ENCODE data around the gene FRRS1.

Gene FRRS1

DNA sequence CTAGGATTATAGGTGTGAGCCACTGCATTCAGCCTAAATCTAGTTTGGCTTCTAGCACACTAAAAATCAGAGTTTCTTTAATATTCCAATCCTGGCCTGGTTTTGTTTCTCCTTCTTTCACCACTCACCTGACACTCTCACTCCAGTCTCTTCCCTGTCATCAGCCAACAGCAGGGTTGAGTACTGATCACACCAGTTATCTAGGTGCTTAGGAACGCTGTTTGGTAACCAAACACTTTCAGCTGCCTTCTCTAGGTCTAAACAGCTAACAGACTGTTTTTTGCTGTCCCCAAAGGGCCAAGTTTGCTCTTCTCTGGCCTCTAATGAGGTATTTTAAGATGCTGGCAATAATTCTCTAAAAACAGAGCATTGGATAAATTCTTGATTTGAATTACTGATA lies 17.7 kb upstream of the FRRS1 start:
- H2BK120ac ChIP-seq (ENCODE audit: low read depth, low read length), result no peak overlapping the region
- H3K9ac ChIP-seq (ENCODE audit: low read depth, low read length, poor library complexity), result no peak overlapping the region
- H4K91ac ChIP-seq (ENCODE audit: low read depth, low read length, poor library complexity), result no peak overlapping the region
- H3K4me2 ChIP-seq (ENCODE audit: insufficient read depth, low read length, poor library complexity, severe bottlenecking), result no peak overlapping the region
- H2BK5ac ChIP-seq (ENCODE audit: low read length), result no peak overlapping the region
- no peak overlapping the region for H3K4me3 ChIP-seq (ENCODE audit: low read length in 2 of 2)
- no peak overlapping the region for H3K23ac ChIP-seq (ENCODE audit: low read depth, low read length, poor library complexity)
- no peak overlapping the region for H3K14ac ChIP-seq (ENCODE audit: low read length)
- H3K18ac ChIP-seq (ENCODE audit: low read length), result no peak overlapping the region
- no peaks in the 10 kb centered on the region for H3K4me1 ChIP-seq (ENCODE audit: control insufficient read depth in 2 of 2, insufficient read depth in 1 of 2, low read depth in 1 of 2, low read length in 2 of 2)
- H3K9me3 ChIP-seq (replicated peaks in 1 of 2; ENCODE audit: control insufficient read depth in 2 of 2, insufficient read depth in 1 of 2, low read depth in 1 of 2, low read length in 2 of 2), result no peaks in the 10 kb centered on the region
- H4K8ac ChIP-seq (ENCODE audit: low read depth, low read length), result no peak overlapping the region
- H3K27ac ChIP-seq (replicated peaks; ENCODE audit: low read length), result no peak overlapping the region
- H3K27me3 ChIP-seq (ENCODE audit: control insufficient read depth in 3 of 3, insufficient read depth in 3 of 3, low read depth in 1 of 3, low read length in 3 of 3), result peaks cover 0 to 2% (median 0%) of the 10 kb centered on the region in 3 experiments
- no peak overlapping the region for H2AK5ac ChIP-seq (ENCODE audit: low read depth, low read length)
- WGBS, 2 donors (ENCODE audit: extremely low coverage in 2 of 2, insufficient read length in 2 of 2, insufficient replicate concordance in 1 of 2), result no CpG with 5 or more reads among the region's 1 CpG
- H3K4ac ChIP-seq (ENCODE audit: low read length), result no peak overlapping the region
- H3K79me1 ChIP-seq (ENCODE audit: low read depth, low read length), result no peaks in the 10 kb centered on the region
- no peak overlapping the region for H2BK12ac ChIP-seq (ENCODE audit: low read length)
- H3K36me3 ChIP-seq (replicated peaks in 1 of 2; ENCODE audit: control insufficient read depth in 2 of 2, insufficient read depth in 2 of 2, low read length in 2 of 2), result no peaks in the 10 kb centered on the region
- no peak for DNase-seq (ENCODE audit: low spot score)
- H2AFZ ChIP-seq (ENCODE audit: low read length), result peak overlapping the region; percentile 25
- no peak overlapping the region for H2BK15ac ChIP-seq (ENCODE audit: low read length)

DNA sequence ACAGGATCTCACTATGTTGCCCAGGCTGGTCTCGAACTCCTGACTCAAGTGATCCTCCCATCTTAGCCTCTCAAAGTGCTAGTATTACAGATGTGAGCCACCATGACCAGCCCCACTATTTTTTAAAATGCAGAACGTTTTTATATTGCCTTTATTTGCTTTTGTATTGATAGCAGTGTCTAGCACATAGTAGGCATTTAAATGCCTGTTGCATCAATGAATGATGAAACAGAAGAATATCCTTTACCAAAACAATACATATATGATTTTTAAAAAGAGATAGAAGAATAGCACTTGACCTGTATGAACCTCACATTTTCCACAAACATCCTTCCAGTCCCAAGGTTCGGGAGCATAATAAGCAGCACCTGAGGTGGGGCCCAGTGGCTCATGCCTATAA lies 16.5 kb upstream of the FRRS1 start:
- H3K79me1 ChIP-seq (ENCODE audit: low read depth, low read length), result no peaks in the 10 kb centered on the region
- H3K23ac ChIP-seq (ENCODE audit: low read depth, low read length, poor library complexity), result no peak overlapping the region
- H2BK120ac ChIP-seq (ENCODE audit: low read depth, low read length), result no peak overlapping the region
- no CpG with 5 or more reads among the region's 3 CpGs for WGBS, 2 donors (ENCODE audit: extremely low coverage in 2 of 2, insufficient read length in 2 of 2, insufficient replicate concordance in 1 of 2)
- no peak overlapping the region for H3K18ac ChIP-seq (ENCODE audit: low read length)
- no peak for DNase-seq (ENCODE audit: low spot score)
- no peaks in the 10 kb centered on the region for H3K4me1 ChIP-seq (ENCODE audit: control insufficient read depth in 2 of 2, insufficient read depth in 1 of 2, low read depth in 1 of 2, low read length in 2 of 2)
- no peaks in the 10 kb centered on the region for H3K36me3 ChIP-seq (replicated peaks in 1 of 2; ENCODE audit: control insufficient read depth in 2 of 2, insufficient read depth in 2 of 2, low read length in 2 of 2)
- H3K9me3 ChIP-seq (replicated peaks in 1 of 2; ENCODE audit: control insufficient read depth in 2 of 2, insufficient read depth in 1 of 2, low read depth in 1 of 2, low read length in 2 of 2), result no peaks in the 10 kb centered on the region
- no peak overlapping the region for H2BK12ac ChIP-seq (ENCODE audit: low read length)
- no peak overlapping the region for H2BK5ac ChIP-seq (ENCODE audit: low read length)
- H3K27me3 ChIP-seq (ENCODE audit: control insufficient read depth in 3 of 3, insufficient read depth in 3 of 3, low read depth in 1 of 3, low read length in 3 of 3), result peaks cover 0 to 2% (median 0%) of the 10 kb centered on the region in 3 experiments
- H3K9ac ChIP-seq (ENCODE audit: low read depth, low read length, poor library complexity), result no peak overlapping the region
- no peak overlapping the region for H3K27ac ChIP-seq (replicated peaks; ENCODE audit: low read length)
- H4K91ac ChIP-seq (ENCODE audit: low read depth, low read length, poor library complexity), result no peak overlapping the region
- no peak overlapping the region for H2AFZ ChIP-seq (ENCODE audit: low read length)
- H4K8ac ChIP-seq (ENCODE audit: low read depth, low read length), result no peak overlapping the region
- H3K14ac ChIP-seq (ENCODE audit: low read length), result no peak overlapping the region
- H3K4ac ChIP-seq (ENCODE audit: low read length), result no peak overlapping the region
- H2AK5ac ChIP-seq (ENCODE audit: low read depth, low read length), result no peak overlapping the region
- no peak overlapping the region for H3K4me2 ChIP-seq (ENCODE audit: insufficient read depth, low read length, poor library complexity, severe bottlenecking)
- no peak overlapping the region for H3K4me3 ChIP-seq (ENCODE audit: low read length in 2 of 2)
- H2BK15ac ChIP-seq (ENCODE audit: low read length), result no peak overlapping the region

DNA sequence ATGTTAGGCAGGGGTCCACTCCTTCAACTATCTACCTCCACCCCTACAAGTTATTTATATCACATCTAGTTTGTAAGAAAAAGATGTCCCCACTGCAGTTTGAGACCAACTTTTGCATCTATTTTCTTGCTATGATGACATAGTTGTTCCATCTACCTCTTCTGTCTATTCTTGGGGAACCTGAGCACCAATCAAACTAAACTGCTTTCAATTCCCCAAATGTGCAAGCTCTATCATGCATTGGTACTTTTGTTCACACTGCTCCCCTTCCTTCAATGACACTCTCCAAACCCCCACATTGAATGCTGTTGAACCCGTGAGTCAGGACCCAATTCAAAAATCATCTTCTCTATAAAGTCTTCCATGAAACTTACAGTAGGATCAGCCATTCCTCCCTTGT lies 16.0 kb upstream of the FRRS1 start:
- Histone ChIP-seq H2BK5ac (ENCODE audit: low read length) (no peak overlapping the region), H3K4me3 (ENCODE audit: low read length in 2 of 2) (no peak overlapping the region), H2BK12ac (ENCODE audit: low read length) (no peak overlapping the region), H2AFZ (ENCODE audit: low read length) (no peak overlapping the region), H2AK5ac (ENCODE audit: low read depth, low read length) (no peak overlapping the region), H3K4me2 (ENCODE audit: insufficient read depth, low read length, poor library complexity, severe bottlenecking) (no peak overlapping the region), H3K23ac (ENCODE audit: low read depth, low read length, poor library complexity) (no peak overlapping the region), H4K8ac (ENCODE audit: low read depth, low read length) (no peak overlapping the region), H4K91ac (ENCODE audit: low read depth, low read length, poor library complexity) (no peak overlapping the region), H3K18ac (ENCODE audit: low read length) (no peak overlapping the region), H3K9me3 (replicated peaks in 1 of 2; ENCODE audit: control insufficient read depth in 2 of 2, insufficient read depth in 1 of 2, low read depth in 1 of 2, low read length in 2 of 2) (no peaks in the 10 kb centered on the region), H3K27me3 (ENCODE audit: control insufficient read depth in 3 of 3, insufficient read depth in 3 of 3, low read depth in 1 of 3, low read length in 3 of 3) (peaks cover 0 to 2% (median 0%) of the 10 kb centered on the region in 3 experiments), H3K79me1 (ENCODE audit: low read depth, low read length) (no peaks in the 10 kb centered on the region), H2BK120ac (ENCODE audit: low read depth, low read length) (no peak overlapping the region), H3K9ac (ENCODE audit: low read depth, low read length, poor library complexity) (no peak overlapping the region), H3K4me1 (ENCODE audit: control insufficient read depth in 2 of 2, insufficient read depth in 1 of 2, low read depth in 1 of 2, low read length in 2 of 2) (no peaks in the 10 kb centered on the region), H2BK15ac (ENCODE audit: low read length) (no peak overlapping the region), H3K4ac (ENCODE audit: low read length) (no peak overlapping the region), H3K14ac (ENCODE audit: low read length) (no peak overlapping the region), H3K27ac (replicated peaks; ENCODE audit: low read length) (no peak overlapping the region), H3K36me3 (replicated peaks in 1 of 2; ENCODE audit: control insufficient read depth in 2 of 2, insufficient read depth in 2 of 2, low read length in 2 of 2) (no peaks in the 10 kb centered on the region)
- no CpG with 5 or more reads among the region's 1 CpG for WGBS, 2 donors (ENCODE audit: extremely low coverage in 2 of 2, insufficient read length in 2 of 2, insufficient replicate concordance in 1 of 2)
- no peak for DNase-seq (ENCODE audit: low spot score)

DNA sequence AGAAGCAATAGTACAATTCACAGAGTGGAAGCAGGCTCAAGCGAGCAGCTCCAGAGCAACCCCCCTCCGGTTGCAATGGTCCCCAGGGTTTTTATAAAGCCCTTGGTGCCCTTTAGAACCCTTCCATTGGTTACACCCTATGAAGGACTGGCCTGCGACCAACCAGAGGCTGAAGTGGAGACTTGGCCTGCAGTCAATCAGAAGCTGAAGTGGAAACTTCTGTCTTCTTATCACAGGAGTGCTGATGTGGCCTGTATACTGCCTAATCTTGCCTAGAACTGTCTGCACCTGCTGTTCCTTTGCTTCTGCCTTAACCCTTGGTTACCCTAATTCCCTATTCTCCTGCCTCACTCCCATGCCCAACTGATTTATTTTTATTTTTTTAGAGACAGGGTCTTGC lies 15.4 kb upstream of the FRRS1 start:
- Histone ChIP-seq H3K9me3 (replicated peaks in 1 of 2; ENCODE audit: control insufficient read depth in 2 of 2, insufficient read depth in 1 of 2, low read depth in 1 of 2, low read length in 2 of 2) (no peaks in the 10 kb centered on the region), H2BK15ac (ENCODE audit: low read length) (no peak overlapping the region), H2BK12ac (ENCODE audit: low read length) (no peak overlapping the region), H4K91ac (ENCODE audit: low read depth, low read length, poor library complexity) (no peak overlapping the region), H3K4me3 (ENCODE audit: low read length in 2 of 2) (no peak overlapping the region), H4K8ac (ENCODE audit: low read depth, low read length) (no peak overlapping the region), H3K27me3 (ENCODE audit: control insufficient read depth in 3 of 3, insufficient read depth in 3 of 3, low read depth in 1 of 3, low read length in 3 of 3) (peaks cover 0 to 2% (median 0%) of the 10 kb centered on the region in 3 experiments), H3K4me2 (ENCODE audit: insufficient read depth, low read length, poor library complexity, severe bottlenecking) (no peak overlapping the region), H3K18ac (ENCODE audit: low read length) (no peak overlapping the region), H2AK5ac (ENCODE audit: low read depth, low read length) (no peak overlapping the region), H3K23ac (ENCODE audit: low read depth, low read length, poor library complexity) (no peak overlapping the region), H3K27ac (replicated peaks; ENCODE audit: low read length) (no peak overlapping the region), H2AFZ (ENCODE audit: low read length) (no peak overlapping the region), H3K9ac (ENCODE audit: low read depth, low read length, poor library complexity) (no peak overlapping the region), H3K4me1 (ENCODE audit: control insufficient read depth in 2 of 2, insufficient read depth in 1 of 2, low read depth in 1 of 2, low read length in 2 of 2) (no peaks in the 10 kb centered on the region), H3K4ac (ENCODE audit: low read length) (no peak overlapping the region), H3K79me1 (ENCODE audit: low read depth, low read length) (no peaks in the 10 kb centered on the region), H2BK5ac (ENCODE audit: low read length) (no peak overlapping the region), H2BK120ac (ENCODE audit: low read depth, low read length) (no peak overlapping the region), H3K36me3 (replicated peaks in 1 of 2; ENCODE audit: control insufficient read depth in 2 of 2, insufficient read depth in 2 of 2, low read length in 2 of 2) (no peaks in the 10 kb centered on the region), H3K14ac (ENCODE audit: low read length) (no peak overlapping the region)
- WGBS, 2 donors (ENCODE audit: extremely low coverage in 2 of 2, insufficient read length in 2 of 2, insufficient replicate concordance in 1 of 2), result no CpG with 5 or more reads among the region's 3 CpGs
- DNase-seq (ENCODE audit: low spot score), result no peak

Measured in neuronal stem cell (in vitro differentiated cells).